ENCODE results near the gene UPP1. TPM values are rescaled to one million over a fixed set of nuclear protein-coding genes. Genes with fewer than 3 reads are reported as not detected.

Gene UPP1
- total and polyA plus RNA-seq, 2 of the 13 experiments (the other 11 are each of a cell fraction or from before 2014, with no cell fraction given), result 5.7 to 9.8 TPM

DNA sequence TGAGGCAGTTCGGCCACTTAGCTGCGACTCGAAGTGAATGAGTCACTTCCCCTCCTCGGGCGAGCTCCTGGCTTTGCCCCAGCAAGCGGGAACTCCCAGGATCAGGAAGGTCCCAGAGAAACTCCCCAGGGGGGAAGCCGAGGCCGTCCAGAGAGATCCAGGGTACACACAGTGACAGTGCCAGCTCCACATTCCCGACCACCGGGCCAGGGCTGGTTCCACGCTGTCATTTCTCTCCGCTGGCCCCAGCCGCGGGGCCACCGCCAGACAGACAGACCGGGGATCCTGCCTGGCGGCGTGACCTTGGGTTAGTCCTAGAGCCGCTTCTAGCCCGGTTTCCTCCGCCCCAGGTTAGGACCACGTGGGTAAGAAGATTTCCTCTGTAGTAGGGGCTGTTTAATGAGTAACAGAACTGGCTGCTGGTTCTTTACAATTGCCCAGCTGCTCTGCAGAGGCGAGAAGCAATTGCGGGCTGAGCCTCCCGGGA is 463 bp upstream of the UPP1 start (continued):
- TF ChIP-seq, protein P1, sequence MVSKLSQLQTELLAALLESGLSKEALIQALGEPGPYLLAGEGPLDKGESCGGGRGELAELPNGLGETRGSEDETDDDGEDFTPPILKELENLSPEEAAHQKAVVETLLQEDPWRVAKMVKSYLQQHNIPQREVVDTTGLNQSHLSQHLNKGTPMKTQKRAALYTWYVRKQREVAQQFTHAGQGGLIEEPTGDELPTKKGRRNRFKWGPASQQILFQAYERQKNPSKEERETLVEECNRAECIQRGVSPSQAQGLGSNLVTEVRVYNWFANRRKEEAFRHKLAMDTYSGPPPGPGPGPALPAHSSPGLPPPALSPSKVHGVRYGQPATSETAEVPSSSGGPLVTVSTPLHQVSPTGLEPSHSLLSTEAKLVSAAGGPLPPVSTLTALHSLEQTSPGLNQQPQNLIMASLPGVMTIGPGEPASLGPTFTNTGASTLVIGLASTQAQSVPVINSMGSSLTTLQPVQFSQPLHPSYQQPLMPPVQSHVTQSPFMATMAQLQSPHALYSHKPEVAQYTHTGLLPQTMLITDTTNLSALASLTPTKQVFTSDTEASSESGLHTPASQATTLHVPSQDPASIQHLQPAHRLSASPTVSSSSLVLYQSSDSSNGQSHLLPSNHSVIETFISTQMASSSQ (IDR thresholded peaks at IDR 0.05; ENCODE audit: low read depth), result peak; percentile 86
- TF ChIP-seq, protein P1 (CRISPR knock-in tag; IDR thresholded peaks at IDR 0.05; ENCODE audit: borderline replicate concordance), result peak; percentile 92
- no peak for TF ChIP-seq FOXO1 (CRISPR knock-in tag; IDR thresholded peaks at IDR 0.05)
- TF ChIP-seq, protein P2, sequence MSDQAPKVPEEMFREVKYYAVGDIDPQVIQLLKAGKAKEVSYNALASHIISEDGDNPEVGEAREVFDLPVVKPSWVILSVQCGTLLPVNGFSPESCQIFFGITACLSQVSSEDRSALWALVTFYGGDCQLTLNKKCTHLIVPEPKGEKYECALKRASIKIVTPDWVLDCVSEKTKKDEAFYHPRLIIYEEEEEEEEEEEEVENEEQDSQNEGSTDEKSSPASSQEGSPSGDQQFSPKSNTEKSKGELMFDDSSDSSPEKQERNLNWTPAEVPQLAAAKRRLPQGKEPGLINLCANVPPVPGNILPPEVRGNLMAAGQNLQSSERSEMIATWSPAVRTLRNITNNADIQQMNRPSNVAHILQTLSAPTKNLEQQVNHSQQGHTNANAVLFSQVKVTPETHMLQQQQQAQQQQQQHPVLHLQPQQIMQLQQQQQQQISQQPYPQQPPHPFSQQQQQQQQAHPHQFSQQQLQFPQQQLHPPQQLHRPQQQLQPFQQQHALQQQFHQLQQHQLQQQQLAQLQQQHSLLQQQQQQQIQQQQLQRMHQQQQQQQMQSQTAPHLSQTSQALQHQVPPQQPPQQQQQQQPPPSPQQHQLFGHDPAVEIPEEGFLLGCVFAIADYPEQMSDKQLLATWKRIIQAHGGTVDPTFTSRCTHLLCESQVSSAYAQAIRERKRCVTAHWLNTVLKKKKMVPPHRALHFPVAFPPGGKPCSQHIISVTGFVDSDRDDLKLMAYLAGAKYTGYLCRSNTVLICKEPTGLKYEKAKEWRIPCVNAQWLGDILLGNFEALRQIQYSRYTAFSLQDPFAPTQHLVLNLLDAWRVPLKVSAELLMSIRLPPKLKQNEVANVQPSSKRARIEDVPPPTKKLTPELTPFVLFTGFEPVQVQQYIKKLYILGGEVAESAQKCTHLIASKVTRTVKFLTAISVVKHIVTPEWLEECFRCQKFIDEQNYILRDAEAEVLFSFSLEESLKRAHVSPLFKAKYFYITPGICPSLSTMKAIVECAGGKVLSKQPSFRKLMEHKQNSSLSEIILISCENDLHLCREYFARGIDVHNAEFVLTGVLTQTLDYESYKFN (CRISPR knock-in tag; conservative IDR thresholded peaks at IDR 0.05), result peak; percentile 83
- no peak for TF ChIP-seq U2AF2 (IDR thresholded peaks at IDR 0.05; ENCODE audit: low read depth, low read length)
- TF ChIP-seq SP2 (CRISPR knock-in tag; IDR thresholded peaks at IDR 0.05), result no peak
- TF ChIP-seq, protein P3, sequence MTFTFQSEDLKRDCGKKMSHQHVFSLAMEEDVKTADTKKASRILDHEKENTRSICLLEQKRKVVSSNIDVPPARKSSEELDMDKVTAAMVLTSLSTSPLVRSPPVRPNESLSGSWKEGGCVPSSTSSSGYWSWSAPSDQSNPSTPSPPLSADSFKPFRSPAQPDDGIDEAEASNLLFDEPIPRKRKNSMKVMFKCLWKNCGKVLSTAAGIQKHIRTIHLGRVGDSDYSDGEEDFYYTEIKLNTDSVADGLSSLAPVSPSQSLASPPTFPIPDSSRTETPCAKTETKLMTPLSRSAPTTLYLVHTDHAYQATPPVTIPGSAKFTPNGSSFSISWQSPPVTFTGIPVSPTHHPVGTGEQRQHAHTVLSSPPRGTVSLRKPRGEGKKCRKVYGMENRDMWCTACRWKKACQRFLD (CRISPR knock-in tag; IDR thresholded peaks at IDR 0.05; ENCODE audit: borderline replicate concordance), result no peak
- no peak for TF ChIP-seq ZNF577 (CRISPR knock-in tag; IDR thresholded peaks at IDR 0.05; ENCODE audit: borderline replicate concordance, low read depth)
- TF ChIP-seq, protein P4, sequence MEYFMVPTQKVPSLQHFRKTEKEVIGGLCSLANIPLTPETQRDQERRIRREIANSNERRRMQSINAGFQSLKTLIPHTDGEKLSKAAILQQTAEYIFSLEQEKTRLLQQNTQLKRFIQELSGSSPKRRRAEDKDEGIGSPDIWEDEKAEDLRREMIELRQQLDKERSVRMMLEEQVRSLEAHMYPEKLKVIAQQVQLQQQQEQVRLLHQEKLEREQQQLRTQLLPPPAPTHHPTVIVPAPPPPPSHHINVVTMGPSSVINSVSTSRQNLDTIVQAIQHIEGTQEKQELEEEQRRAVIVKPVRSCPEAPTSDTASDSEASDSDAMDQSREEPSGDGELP (IDR thresholded peaks at IDR 0.05; ENCODE audit: borderline replicate concordance, low read depth), result no peak; the same call in 1 of the 2 replicates
- TF ChIP-seq SAP130 (CRISPR knock-in tag; IDR thresholded peaks at IDR 0.05; ENCODE audit: low read depth), result peak; percentile 75; the same call in 1 of the 2 replicates
- no peak for TF ChIP-seq HNRNPLL (IDR thresholded peaks at IDR 0.05; ENCODE audit: low read depth, low read length, poor library complexity, severe bottlenecking)
- TF ChIP-seq, protein P5, sequence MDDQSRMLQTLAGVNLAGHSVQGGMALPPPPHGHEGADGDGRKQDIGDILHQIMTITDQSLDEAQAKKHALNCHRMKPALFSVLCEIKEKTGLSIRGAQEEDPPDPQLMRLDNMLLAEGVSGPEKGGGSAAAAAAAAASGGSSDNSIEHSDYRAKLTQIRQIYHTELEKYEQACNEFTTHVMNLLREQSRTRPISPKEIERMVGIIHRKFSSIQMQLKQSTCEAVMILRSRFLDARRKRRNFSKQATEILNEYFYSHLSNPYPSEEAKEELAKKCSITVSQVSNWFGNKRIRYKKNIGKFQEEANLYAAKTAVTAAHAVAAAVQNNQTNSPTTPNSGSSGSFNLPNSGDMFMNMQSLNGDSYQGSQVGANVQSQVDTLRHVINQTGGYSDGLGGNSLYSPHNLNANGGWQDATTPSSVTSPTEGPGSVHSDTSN (CRISPR knock-in tag; IDR thresholded peaks at IDR 0.05; ENCODE audit: borderline replicate concordance), result no peak
- TF ChIP-seq, protein P6, sequence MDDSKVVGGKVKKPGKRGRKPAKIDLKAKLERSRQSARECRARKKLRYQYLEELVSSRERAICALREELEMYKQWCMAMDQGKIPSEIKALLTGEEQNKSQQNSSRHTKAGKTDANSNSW (CRISPR knock-in tag; IDR thresholded peaks at IDR 0.05; ENCODE audit: borderline replicate concordance), result no peak
- TF ChIP-seq ZNF501 (CRISPR knock-in tag; IDR thresholded peaks at IDR 0.05), result peak; percentile 46; the same call in 1 of the 2 replicates
- TF ChIP-seq U2AF1 (optimal IDR thresholded peaks at IDR 0.05; ENCODE audit: low read depth, low read length), result no peak
- TF ChIP-seq STAT5B (CRISPR knock-in tag; IDR thresholded peaks at IDR 0.05), result no peak
- no peak for TF ChIP-seq HNRNPUL1 (IDR thresholded peaks at IDR 0.05; ENCODE audit: low read depth, low read length)
- no peak for TF ChIP-seq KAT7 (CRISPR knock-in tag; IDR thresholded peaks at IDR 0.05; ENCODE audit: borderline replicate concordance)

Measured in HepG2 (cell line).